Measurements from ENCODE around the gene ARHGAP10.

DNA sequence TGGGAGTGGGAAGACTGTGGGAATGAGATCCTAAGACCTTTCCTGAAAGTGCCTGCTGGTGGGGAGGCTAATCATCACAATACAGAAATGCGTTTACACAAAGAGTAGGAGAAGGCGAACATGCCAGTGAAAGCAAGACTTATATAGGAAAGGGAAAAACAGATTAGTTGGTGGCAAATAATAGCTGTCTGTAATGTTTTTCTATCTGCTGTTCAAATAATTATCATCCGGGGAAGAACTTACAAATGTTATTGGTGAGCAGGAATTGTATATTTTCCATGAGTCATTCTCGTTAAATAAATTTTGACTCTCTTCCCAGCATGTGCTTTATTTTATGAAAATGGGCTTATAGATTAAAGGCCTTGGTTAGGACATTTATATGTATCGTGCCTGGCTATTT is 196.5 kb downstream of the ARHGAP10 start:
- TF ChIP-seq, protein P1, sequence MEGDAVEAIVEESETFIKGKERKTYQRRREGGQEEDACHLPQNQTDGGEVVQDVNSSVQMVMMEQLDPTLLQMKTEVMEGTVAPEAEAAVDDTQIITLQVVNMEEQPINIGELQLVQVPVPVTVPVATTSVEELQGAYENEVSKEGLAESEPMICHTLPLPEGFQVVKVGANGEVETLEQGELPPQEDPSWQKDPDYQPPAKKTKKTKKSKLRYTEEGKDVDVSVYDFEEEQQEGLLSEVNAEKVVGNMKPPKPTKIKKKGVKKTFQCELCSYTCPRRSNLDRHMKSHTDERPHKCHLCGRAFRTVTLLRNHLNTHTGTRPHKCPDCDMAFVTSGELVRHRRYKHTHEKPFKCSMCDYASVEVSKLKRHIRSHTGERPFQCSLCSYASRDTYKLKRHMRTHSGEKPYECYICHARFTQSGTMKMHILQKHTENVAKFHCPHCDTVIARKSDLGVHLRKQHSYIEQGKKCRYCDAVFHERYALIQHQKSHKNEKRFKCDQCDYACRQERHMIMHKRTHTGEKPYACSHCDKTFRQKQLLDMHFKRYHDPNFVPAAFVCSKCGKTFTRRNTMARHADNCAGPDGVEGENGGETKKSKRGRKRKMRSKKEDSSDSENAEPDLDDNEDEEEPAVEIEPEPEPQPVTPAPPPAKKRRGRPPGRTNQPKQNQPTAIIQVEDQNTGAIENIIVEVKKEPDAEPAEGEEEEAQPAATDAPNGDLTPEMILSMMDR (IDR thresholded peaks at IDR 0.05): no peak
- no peak for TF ChIP-seq POLR2A (IDR thresholded peaks at IDR 0.05)

Measured in Peyer's patch (tissue), 4 donors.